ENCODE measurements around the gene FARS2. TPM values are rescaled to one million over a fixed set of nuclear protein-coding genes. Genes with fewer than 3 reads are reported as not detected.

Gene FARS2
- total and polyA plus RNA-seq, 2 donors (not counting 3 experiments of a cell fraction or from before 2014, with no cell fraction given), result 20.2 to 20.5 TPM

DNA sequence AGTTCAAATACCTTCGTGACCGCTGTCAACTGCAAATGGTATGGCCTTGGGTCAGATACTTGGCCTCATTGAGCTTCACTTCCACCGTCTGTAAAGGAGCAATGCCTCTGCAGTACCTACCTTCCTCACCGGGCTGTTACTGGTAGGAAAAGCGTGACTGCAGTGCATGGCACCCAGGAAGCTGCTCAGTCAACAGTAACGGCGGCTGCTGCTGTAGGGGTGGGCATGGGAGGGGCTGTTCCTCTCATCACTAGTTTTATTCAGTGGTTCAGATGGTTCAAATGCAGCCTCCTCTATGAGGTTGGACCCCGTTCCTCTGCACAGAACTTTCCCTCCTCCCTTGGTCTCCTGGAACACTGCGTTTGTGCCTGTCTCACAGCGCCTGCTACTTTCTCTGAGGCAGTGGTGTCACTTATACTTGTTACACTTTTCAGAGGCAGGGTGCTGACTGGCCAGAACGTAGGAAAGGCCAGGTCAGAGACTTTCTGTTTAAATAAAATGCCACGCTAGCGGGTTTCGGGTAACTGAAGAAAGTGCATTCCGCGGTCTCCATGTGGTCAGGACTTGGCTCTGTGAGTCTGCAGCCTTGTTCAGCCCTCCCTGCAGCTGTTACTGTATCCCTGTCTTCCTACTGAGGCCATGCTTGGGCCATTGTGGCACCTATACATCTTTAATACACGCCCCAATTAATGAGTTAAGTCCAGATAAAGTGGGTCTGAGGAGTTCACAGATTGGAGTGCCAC is 465.8 kb downstream of the FARS2 start:
- Histone ChIP-seq H3K27ac (ENCODE audit: insufficient read depth, low read depth, low read length) (no peak overlapping the region), H3K27me3 (ENCODE audit: control insufficient read depth in 2 of 2, insufficient read depth in 2 of 2, low read length in 2 of 2) (no peaks in the 10 kb centered on the region), H2AFZ (ENCODE audit: low read depth, low read length) (no peak overlapping the region), H3K36me3 (ENCODE audit: control insufficient read depth in 2 of 2, extremely low read depth in 1 of 2, insufficient read depth in 2 of 2, low read length in 2 of 2) (no peaks in the 10 kb centered on the region), H4K20me1 (replicated peaks; ENCODE audit: control insufficient read depth, extremely low read depth, insufficient read depth, low read length) (no peaks in the 10 kb centered on the region), H3K79me2 (ENCODE audit: control insufficient read depth, insufficient read depth, low read length) (no peaks in the 10 kb centered on the region), H3K9me1 (replicated peaks; ENCODE audit: control insufficient read depth, extremely low read depth, insufficient read depth, low read length) (no peaks in the 10 kb centered on the region), H3K9ac (replicated peaks; ENCODE audit: extremely low read depth, insufficient read depth, low read length) (no peak overlapping the region), H3K4me3 (replicated peaks in 1 of 3; ENCODE audit: insufficient read depth in 1 of 3, low read depth in 1 of 3, low read length in 3 of 3) (no peak overlapping the region), H3K4me1 (ENCODE audit: control insufficient read depth, extremely low read depth, insufficient read depth, low read length) (peaks cover 11% of the 10 kb centered on the region), H3K4me2 (ENCODE audit: insufficient read depth, low read length) (no peak overlapping the region), H3K9me3 (replicated peaks; ENCODE audit: control insufficient read depth, insufficient read depth, low read length) (no peaks in the 10 kb centered on the region)
- dilution Hi-C loops (cut with MboI; ENCODE audit: extremely low pct_ligation_motif_present, low sequenced_read_pairs) (no loop called here), intact Hi-C loops (cut with micrococcal nuclease) (no loop called here)
- no peak for FAIRE-seq
- POLR2A ChIA-PET, result no interaction called here
- TF ChIP-seq FOS (IDR thresholded peaks at IDR 0.05; ENCODE audit: borderline replicate concordance, insufficient read depth, low read length), result no peak
- TF ChIP-seq JUN (IDR thresholded peaks at IDR 0.05; ENCODE audit: borderline replicate concordance, insufficient read depth, insufficient read length, low read depth), result no peak
- TF ChIP-seq GATA2 (IDR thresholded peaks at IDR 0.05; ENCODE audit: insufficient read depth, insufficient read length, low read depth, low read length), result no peak
- TF ChIP-seq, protein P1, sequence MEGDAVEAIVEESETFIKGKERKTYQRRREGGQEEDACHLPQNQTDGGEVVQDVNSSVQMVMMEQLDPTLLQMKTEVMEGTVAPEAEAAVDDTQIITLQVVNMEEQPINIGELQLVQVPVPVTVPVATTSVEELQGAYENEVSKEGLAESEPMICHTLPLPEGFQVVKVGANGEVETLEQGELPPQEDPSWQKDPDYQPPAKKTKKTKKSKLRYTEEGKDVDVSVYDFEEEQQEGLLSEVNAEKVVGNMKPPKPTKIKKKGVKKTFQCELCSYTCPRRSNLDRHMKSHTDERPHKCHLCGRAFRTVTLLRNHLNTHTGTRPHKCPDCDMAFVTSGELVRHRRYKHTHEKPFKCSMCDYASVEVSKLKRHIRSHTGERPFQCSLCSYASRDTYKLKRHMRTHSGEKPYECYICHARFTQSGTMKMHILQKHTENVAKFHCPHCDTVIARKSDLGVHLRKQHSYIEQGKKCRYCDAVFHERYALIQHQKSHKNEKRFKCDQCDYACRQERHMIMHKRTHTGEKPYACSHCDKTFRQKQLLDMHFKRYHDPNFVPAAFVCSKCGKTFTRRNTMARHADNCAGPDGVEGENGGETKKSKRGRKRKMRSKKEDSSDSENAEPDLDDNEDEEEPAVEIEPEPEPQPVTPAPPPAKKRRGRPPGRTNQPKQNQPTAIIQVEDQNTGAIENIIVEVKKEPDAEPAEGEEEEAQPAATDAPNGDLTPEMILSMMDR (IDR thresholded peaks at IDR 0.05; ENCODE audit: extremely low read depth in 1 of 2, insufficient read depth in 1 of 2, low read depth in 1 of 2, low read length in 2 of 2), result no peak
- TF ChIP-seq POLR2A (IDR thresholded peaks at IDR 0.05; ENCODE audit: low read depth, low read length), result no peak
- no peak for TF ChIP-seq POLR2AphosphoS5 (IDR thresholded peaks at IDR 0.05; ENCODE audit: insufficient read depth, low read depth, low read length)
- TF ChIP-seq, protein P2, sequence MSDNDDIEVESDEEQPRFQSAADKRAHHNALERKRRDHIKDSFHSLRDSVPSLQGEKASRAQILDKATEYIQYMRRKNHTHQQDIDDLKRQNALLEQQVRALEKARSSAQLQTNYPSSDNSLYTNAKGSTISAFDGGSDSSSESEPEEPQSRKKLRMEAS (IDR thresholded peaks at IDR 0.05; ENCODE audit: insufficient read depth, insufficient read length), result no peak
- no peak for DNase-seq (ENCODE audit: low read depth, low spot score)
- no TSS peak for BruUV-seq (replicated peaks)
- CTCF ChIA-PET, result interaction anchor here (3.8 kb wide), 1 partner anchor 256 kb away, joined by 16 read pairs; no protein-coding TSS in a partner anchor
